Esophagus muscularis mucosa (tissue), 4 donors: ENCODE measurements around the gene NRF1. TPM values are rescaled to one million over a fixed set of nuclear protein-coding genes. Genes with fewer than 3 reads are reported as not detected.

Experiments
- DNase-seq: peaks from one replicate; pipeline ENCODE4 v3.0.0-alpha.2; 2017; ENCODE audit errors: extremely low spot score
- H3K27ac ChIP-seq, 4 donors: fragments of 200-600 bp; sonication (generic); replicated peaks in 1 of 4; 1 replicate in 3 of 4; 2 replicates in 1 of 4; pipeline ENCODE4 v1.5.1; 2016 to 2019; ENCODE audit warnings: mild to moderate bottlenecking in 1 of 4
- H3K27me3 ChIP-seq, 4 donors: fragments of 200-600 bp; sonication (generic); one replicate each; pipeline versions ENCODE4 v1.5.1 to v1.6.0; 2016 to 2019
- H3K36me3 ChIP-seq, 4 donors: fragments of 200-600 bp; sonication (generic); one replicate each; pipeline ENCODE4 v1.5.1; 2016 to 2019
- H3K4me1 ChIP-seq, 4 donors: fragments of 200-600 bp; sonication (generic); one replicate each; pipeline ENCODE4 v1.5.1; 2016 to 2019
- H3K4me3 ChIP-seq, 4 donors: fragments of 200-600 bp; sonication (generic); 1 replicate in 2 of 4; 2 replicates in 2 of 4; pipeline ENCODE4 v1.5.1; 2016 to 2019; ENCODE audit warnings: mild to moderate bottlenecking in 4 of 4, moderate library complexity in 1 of 4
- H3K9me3 ChIP-seq, 4 donors: fragments of 200-600 bp; sonication (generic); 1 replicate in 3 of 4; 2 replicates in 1 of 4; pipeline ENCODE4 v1.5.1; 2016 to 2019
- CTCF ChIP-seq, 3 experiments: fragments of 200-600 bp in 2 of 3; fragments of 450-650 bp in 1 of 3; sonication (generic) in 2 of 3; IDR thresholded peaks; one replicate each; pipeline ENCODE4 v1.5.1; 2017 to 2019; ENCODE audit warnings: antibody characterized with exemption in 3 of 3, mild to moderate bottlenecking in 2 of 3, moderate library complexity in 1 of 3
- EP300 ChIP-seq: sonication (generic); formaldehyde crosslinking; IDR thresholded peaks from one replicate; pipeline ENCODE4 v1.6.1; 2017; ENCODE audit warnings: antibody characterized with exemption
- POLR2A ChIP-seq: fragments of 450-650 bp; IDR thresholded peaks from one replicate; pipeline ENCODE4 v1.6.1; 2017; ENCODE audit warnings: antibody characterized with exemption, moderate library complexity, mild to moderate bottlenecking, low read depth
- POLR2AphosphoS5 ChIP-seq, 2 donors: sonication (generic); formaldehyde crosslinking; IDR thresholded peaks; one replicate each; pipeline ENCODE4 v1.6.1; 2017; ENCODE audit warnings: antibody characterized with exemption in 2 of 2
- WGBS: methylation state at CpG from one replicate; pipeline ENCODE4 v1.1.5; 2018; 5-methylcytosine and 5-hydroxymethylcytosine counted together
- intact Hi-C: fragments of 100-400 bp; cut with DNase I; formaldehyde crosslinking; loops from one replicate; pipeline ENCODE4 v1.15.1; 2023
- total RNA-seq, 4 donors: library from RNA; depleted of rRNA; stranded (reverse); fragments of >200 nt; gene quantifications; one replicate each; pipeline versions ENCODE4 v1.1.0 to v1.2.1, GENCODE V29; 2016

Gene NRF1
- total RNA-seq, 4 donors from 2014 or later: 8.7 to 19.1 (median 15.9) TPM

- intact Hi-C loops: no loop called here
- H3K27me3 ChIP-seq: no peaks in the 10 kb centered on the region
- peaks cover 39 to 64% (median 58%) of the 10 kb centered on the region in 4 donors for H3K4me1 ChIP-seq
- peaks cover 0 to 8% (median 0%) of the 10 kb centered on the region in 4 donors for H3K36me3 ChIP-seq
- peak overlapping the region; percentile 75 to 94 (median 84) for H3K4me3 ChIP-seq
- WGBS: 0% methylated on average over 4 of the region's 64 CpGs
- DNase-seq: no peak
- no peaks in the 10 kb centered on the region for H3K9me3 ChIP-seq
- TF ChIP-seq CTCF (IDR thresholded peaks at IDR 0.05): peak; percentile 51 to 72 (median 65)
- no peak for TF ChIP-seq POLR2AphosphoS5 (IDR thresholded peaks at IDR 0.05)
- H3K27ac ChIP-seq: peak overlapping the region; percentile 93 to 97 (median 96)
Measured at GRCh38 chr7:129612112-129613015, 844 bp downstream of the NRF1 start.

- intact Hi-C loops: no loop called here
- Histone ChIP-seq H3K4me3 (peak overlapping the region; percentile 75 to 94 (median 84)), H3K4me1 (peaks cover 44 to 70% (median 64%) of the 10 kb centered on the region in 4 donors), H3K27me3 (no peaks in the 10 kb centered on the region), H3K36me3 (peaks cover 0 to 8% (median 0%) of the 10 kb centered on the region in 4 donors), H3K27ac (peak overlapping the region; percentile 93 to 97 (median 96)), H3K9me3 (no peaks in the 10 kb centered on the region)
- WGBS: 17% methylated on average over 5 of the region's 5 CpGs
- DNase-seq: no peak
- TF ChIP-seq POLR2AphosphoS5 (IDR thresholded peaks at IDR 0.05) (no peak), EP300 (no peak), CTCF (IDR thresholded peaks at IDR 0.05) (no peak), POLR2A (no peak)
Measured at GRCh38 chr7:129613016-129613337, 1.5 kb downstream of the NRF1 start.

GRCh38 chr7:129615018-129615417, 3.5 kb downstream of the NRF1 start:
- 96% methylated on average over 1 of the region's 1 CpG for WGBS
- Histone ChIP-seq H3K9me3 (no peaks in the 10 kb centered on the region), H3K36me3 (no peaks in the 10 kb centered on the region), H3K4me1 (peaks cover 42 to 72% (median 67%) of the 10 kb centered on the region in 4 donors), H3K27ac (no peak overlapping the region), H3K4me3 (no peak overlapping the region), H3K27me3 (no peaks in the 10 kb centered on the region)
- DNase-seq: no peak
- intact Hi-C loops: no loop called here
- TF ChIP-seq POLR2AphosphoS5 (IDR thresholded peaks at IDR 0.05) (no peak), CTCF (IDR thresholded peaks at IDR 0.05) (no peak), POLR2A (no peak), EP300 (no peak)

DNA sequence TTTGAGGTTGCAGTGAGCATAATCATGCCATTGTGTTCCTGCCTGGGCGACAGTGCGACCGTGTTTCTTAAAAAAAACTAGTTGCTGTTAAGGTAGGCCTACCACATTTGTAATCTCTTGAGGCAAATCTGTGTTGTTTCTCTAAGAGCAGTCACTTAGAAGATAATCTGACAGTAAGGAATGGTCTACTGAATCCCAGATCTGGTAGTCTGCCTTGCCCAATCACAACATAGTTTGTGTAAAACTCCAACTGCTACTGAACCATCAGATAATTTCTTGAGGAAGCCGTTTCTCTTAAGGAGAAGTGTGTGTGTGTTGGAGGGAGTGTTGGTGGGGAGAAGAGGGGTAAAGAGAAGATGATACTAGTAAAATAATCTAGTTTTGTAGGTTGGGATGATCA, 5.0 kb downstream of the NRF1 start:
- Histone ChIP-seq H3K9me3 (no peaks in the 10 kb centered on the region), H3K27me3 (no peaks in the 10 kb centered on the region), H3K36me3 (no peaks in the 10 kb centered on the region), H3K4me1 (peaks cover 35 to 64% (median 59%) of the 10 kb centered on the region in 4 donors), H3K4me3 (no peak overlapping the region), H3K27ac (no peak overlapping the region)
- WGBS: 81% methylated on average over 4 of the region's 4 CpGs
- intact Hi-C loops: no loop called here
- no peak for TF ChIP-seq CTCF (IDR thresholded peaks at IDR 0.05)
- DNase-seq: no peak
